Measurements from ENCODE around the gene STAT4. TPM values are rescaled to one million over a fixed set of nuclear protein-coding genes. Genes with fewer than 3 reads are reported as not detected.

The STAT4 gene
- polyA plus RNA-seq, 4 donors: 6.5 to 9.4 (median 9.4) TPM

- DNase-seq (ENCODE audit: low read depth in 4 of 4, low spot score in 3 of 4): no peak
Observed at GRCh38 chr2:191148791-191149190, 2.0 kb downstream of the STAT4 start.

DNA sequence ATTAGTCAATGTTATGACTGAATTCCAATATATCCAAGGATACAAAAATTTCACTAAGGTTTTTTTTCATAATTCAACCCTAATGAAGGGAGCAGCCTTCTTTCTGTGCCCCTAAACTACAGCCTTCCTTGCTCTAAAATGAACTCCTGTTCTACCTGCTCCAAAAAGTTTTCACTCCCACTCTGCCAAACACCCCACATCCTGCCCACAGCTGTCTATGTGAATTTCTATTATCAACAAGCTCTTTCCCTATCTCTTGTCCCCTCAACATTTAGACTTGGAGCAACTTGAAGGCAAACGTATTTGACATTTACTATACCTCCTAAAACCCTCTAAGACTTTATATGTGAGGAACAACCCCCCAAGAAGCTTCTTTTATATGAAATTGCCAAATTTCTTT, 2.5 kb downstream of the STAT4 start:
- DNase-seq (ENCODE audit: low read depth in 4 of 4, low spot score in 3 of 4): no peak

GRCh38 chr2:191145769-191146471, 4.9 kb downstream of the STAT4 start:
- DNase-seq (ENCODE audit: low read depth in 4 of 4, low spot score in 3 of 4): no peak

DNA sequence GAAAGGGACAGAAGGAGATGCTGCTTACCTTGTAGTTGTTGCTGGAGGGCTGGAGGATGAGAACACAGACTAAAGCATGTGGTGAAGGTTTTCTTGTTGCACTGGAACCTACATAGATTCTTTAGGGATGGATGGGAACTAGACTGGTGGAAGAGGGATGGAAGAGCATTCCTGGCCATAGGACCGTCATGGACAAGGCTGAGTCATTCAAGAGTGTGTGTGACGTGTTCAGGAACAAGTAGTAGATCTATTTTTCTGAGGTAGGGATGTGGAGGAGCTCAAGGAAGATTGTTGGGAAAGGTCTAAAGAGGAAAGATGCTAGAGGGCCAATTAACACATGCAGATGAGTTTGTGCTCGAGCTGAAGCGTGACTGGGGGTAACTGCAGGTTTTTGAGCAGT, 6.6 kb downstream of the STAT4 start:
- DNase-seq (ENCODE audit: low read depth in 4 of 4, low spot score in 3 of 4): no peak

DNA sequence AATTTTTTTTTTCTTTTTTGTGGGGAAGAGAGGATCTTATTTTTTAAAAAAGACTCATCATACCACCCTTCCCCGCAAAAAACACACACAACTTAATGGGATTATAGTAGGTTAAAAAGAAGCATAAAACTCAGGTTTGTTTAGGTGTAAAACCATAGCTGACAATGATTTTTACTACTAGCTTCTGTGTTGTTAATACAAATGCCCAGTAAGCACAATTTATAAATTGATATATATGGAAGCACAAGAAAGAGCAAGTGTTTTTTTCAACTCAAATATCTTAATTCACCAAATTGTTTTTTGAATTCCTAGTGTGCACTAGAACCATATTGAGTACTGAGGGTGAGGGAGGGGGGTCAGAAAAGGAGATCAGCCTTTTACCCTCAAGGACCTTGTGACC, 7.0 kb downstream of the STAT4 start:
- DNase-seq (ENCODE audit: low read depth in 4 of 4, low spot score in 3 of 4): no peak

DNA sequence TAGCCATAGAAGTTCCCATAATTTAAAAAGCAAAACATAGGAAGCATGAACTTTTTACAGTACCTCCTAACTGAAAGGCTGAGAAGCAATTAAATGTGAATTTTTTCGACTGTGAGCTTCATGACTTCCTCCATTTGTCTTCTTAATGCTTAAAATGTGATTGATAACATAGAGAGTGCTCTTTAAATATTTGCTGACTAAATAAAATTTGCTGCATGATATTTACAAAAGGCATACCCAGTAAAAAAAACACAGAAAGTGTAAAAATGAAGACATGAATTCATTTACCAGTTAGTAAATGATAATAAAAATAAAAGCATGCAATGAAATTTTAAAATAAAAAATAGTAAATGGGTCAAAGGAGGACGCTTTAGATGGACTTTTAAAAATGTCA, 21.9 kb downstream of the STAT4 start:
- no peak for DNase-seq (ENCODE audit: low read depth in 4 of 4, low spot score in 3 of 4)

GRCh38 chr2:191128172-191128910, 22.5 kb downstream of the STAT4 start:
- DNase-seq (ENCODE audit: low read depth in 4 of 4, low spot score in 3 of 4): no peak

GRCh38 chr2:191127235-191127634, 23.6 kb downstream of the STAT4 start:
- no peak for DNase-seq (ENCODE audit: low read depth in 4 of 4, low spot score in 3 of 4)

DNA sequence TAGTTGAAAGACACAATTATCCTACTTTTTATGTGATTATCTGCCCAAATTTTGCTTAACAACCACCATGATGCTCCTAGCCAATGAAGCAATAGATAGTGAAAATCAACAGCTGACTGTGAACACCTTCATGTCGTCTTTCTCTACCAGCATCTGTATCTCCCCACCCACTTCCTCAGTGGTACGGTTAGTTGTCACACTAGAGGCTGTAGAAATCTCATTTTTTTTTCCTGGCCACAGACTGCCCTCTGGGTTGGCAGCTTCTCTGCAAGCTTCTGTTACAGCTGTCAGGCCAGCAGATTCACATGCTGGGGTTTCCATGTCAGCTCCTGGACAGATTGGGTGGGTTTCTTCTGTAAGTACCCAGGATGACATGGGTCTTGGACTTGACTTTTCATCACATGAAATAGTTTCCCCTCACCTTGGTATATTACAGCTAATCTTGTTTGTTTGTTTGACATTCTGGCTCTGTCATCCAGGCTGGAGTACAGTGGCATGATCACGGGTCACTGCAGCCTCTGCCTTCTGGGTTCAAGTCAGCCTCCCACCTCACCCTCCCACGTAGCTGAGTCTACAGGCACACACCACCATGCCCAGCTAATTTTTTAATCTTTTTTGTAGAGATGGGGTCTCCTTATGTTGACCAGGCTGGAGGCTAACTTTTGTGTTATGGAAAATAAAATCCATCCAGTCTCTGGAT, 24.3 kb downstream of the STAT4 start:
- peak in 1 of 4 donors; percentile 2 for DNase-seq (ENCODE audit: low read depth in 4 of 4, low spot score in 3 of 4)

DNA sequence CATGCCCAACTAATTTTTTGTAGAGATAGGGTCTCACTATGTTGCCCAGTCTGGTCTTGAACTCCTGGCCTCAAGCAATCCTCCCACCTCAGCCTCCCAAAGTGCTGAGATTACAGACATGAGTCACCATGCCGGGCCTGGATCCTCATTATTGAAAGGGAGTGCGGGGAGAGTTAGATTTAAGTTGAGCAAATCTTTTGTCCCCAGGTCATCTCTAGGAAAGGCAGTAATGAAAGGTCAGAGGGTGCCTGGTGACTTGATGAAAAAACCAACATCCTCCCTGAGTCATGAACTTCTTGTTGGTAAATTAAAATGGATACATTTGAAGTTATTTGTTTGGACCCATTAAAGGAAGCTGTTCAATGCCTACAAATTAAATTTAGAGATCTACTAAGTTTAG, 25.1 kb downstream of the STAT4 start:
- DNase-seq (ENCODE audit: low read depth in 4 of 4, low spot score in 3 of 4): no peak

DNA sequence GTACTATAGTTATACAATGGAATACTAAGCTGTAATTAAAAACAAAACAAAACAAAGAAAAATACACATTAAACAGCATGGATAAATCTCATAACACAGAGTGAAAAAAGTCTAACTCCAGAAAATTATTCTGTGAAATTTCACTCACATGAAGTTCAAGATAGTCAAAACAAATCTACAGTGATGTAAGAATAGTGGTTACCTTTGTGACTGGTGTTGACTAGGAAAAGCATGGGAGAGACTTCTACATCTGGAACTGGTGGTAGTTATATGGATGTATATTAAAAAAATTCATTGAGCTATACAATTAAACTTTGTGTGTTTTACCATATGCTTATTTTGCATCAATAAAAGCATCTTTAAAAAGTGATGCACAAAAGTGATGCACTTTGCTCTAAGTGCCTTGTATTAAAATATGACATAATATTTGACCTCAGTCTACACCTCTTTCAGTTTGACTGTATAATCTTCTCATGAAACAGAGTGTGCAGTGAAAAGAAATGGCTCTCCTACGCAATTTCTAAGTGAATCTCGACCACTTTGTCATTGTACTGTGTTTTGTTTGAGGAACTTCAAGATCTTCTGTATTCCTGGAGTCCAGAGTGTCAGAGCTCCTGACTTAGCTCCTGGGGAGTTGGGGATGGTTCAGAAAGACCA, 28.0 kb downstream of the STAT4 start:
- no peak for DNase-seq (ENCODE audit: low read depth in 4 of 4, low spot score in 3 of 4)

- peak in 2 of 4 donors; percentile 12 to 25 for DNase-seq (ENCODE audit: low read depth in 4 of 4, low spot score in 3 of 4)
Observed at GRCh38 chr2:191117341-191117740, 33.5 kb downstream of the STAT4 start.

DNA sequence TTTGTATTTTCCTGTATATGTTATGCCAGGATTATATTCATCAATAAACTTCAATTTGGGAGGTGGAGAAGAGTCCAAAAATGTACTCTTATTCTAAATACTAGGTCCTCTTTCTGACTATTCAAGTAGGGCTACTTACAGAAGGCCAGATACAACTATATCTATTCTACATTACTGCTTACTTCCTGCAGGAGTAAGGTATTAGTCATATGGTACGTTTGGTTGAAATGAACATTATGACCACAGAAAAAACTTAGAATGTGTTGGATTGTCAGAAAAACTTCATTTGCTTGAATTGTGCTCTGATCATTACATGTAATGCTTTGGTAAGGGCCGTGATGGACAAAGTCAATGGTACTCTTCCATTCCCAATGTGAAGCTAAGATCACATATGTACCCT, 35.0 kb downstream of the STAT4 start:
- no peak for DNase-seq (ENCODE audit: low read depth in 4 of 4, low spot score in 3 of 4)

DNA sequence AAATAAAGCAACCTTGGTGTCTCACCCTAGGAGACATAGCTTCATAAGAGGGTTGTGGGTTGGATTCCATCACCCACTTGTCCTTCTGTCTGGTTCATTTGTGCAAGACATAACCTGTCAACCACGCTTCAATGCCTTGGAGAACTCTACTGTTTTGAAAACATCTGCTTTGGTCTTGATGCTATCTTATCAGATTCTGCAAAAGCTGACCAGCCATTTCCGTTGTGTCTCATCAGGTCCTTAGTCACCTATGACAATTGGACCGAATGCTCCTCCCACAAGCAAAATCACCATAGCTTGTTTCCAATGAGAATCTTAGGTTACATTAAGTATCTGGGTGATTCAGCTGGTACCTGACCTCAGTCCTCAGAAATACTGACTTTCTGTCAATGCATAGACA, 35.4 kb downstream of the STAT4 start:
- no peak for DNase-seq (ENCODE audit: low read depth in 4 of 4, low spot score in 3 of 4)

DNA sequence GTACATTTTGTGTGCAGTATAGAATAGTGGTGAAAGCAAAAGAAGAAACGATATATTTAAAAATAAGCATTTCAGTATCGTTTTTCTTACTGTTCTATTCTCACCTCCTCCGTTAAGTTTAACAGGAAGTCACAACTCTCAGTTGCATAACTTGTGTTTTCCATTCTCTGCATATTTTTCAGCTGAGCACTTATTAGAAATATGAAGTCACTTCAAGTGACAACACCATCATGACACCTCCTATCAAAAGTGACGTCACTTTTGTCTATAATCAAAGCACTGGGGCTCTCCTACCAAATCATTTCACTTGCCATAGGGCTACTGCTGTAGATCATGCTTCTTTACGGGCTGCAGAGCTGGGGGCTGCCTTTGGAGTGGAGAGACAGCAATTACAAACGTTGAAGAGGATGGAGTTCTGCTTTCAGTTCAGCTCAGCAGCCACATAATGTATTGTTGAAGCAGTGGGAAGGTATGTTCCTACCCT, 36.3 kb downstream of the STAT4 start:
- DNase-seq (ENCODE audit: low read depth in 4 of 4, low spot score in 3 of 4): no peak

- no peak for DNase-seq (ENCODE audit: low read depth in 4 of 4, low spot score in 3 of 4)
Observed at GRCh38 chr2:191113761-191114160, 37.0 kb downstream of the STAT4 start.

GRCh38 chr2:191112448-191112901, 38.3 kb downstream of the STAT4 start:
- no peak for DNase-seq (ENCODE audit: low read depth in 4 of 4, low spot score in 3 of 4)

DNA sequence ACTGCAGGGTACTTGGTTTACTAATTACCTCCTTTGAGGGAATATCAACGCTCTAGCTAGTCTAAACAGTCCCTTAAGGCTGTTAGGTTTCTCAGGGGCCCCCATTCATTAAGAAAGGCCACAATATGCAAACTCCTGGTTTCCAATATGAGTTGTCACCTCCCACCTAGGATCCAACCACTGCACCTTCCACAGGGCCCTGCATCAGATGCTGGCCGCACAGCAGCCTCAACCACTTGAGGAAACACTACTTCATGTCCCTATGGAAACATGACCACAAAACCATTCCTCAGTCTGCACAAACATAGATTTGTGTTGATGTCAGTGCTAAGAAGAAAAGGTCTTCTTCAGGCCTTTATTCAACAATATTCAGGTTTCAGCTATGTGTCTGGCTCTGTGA, 40.9 kb downstream of the STAT4 start:
- no peak for DNase-seq (ENCODE audit: low read depth in 4 of 4, low spot score in 3 of 4)

DNA sequence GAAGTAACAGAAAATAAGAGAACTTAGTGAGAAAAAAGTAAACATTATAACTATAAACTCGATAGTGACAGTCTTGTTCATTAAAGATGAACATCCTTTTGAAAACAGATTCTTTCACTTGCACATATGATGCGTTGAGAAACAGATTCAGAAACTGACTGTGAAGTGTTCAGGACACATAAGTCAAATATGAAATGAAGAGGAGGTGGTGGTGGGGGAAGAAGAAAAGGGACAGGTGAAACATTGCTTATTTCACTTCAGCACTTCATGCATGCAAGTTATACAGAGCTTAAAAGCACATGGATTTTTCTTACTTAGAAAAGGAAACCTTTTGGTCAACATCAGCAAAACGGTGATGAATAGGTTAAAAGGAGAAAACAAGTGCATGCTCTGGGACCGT, 42.5 kb downstream of the STAT4 start:
- DNase-seq (ENCODE audit: low read depth in 4 of 4, low spot score in 3 of 4): no peak

GRCh38 chr2:191105082-191105481, 45.7 kb downstream of the STAT4 start:
- DNase-seq (ENCODE audit: low read depth in 4 of 4, low spot score in 3 of 4): no peak

DNA sequence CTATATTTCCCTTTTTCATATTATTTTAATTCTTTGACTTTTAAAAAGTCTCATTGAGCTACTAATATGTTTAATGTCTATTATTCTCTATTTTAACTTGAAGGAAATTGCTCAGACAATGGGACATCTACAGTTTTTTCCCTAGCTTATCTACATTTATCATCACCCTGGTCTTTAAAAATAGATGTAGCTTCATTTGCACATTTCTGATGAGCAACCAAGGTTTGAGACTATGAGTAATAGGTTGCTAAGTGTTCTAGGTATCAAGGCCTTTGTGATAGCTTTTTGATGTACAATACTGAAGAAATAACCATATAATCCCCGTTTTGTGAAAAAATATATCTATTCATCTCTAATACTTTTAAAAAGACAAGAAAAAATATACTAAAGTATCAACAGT, 47.0 kb downstream of the STAT4 start:
- DNase-seq (ENCODE audit: low read depth in 4 of 4, low spot score in 3 of 4): no peak

Measured in right renal pelvis (tissue), 4 donors.